CD4-positive, alpha-beta T cell treated with Interleukin-17A for 1 hour (primary cell): ENCODE data around the gene PLA2G4E.

ENCODE experiments used
- DNase-seq: peaks from one replicate; pipeline ENCODE4 v3.0.0-alpha.2; 2020

Gene PLA2G4E

GRCh38 chr15:42016971-42017370 is 3.9 kb downstream of the PLA2G4E start:
- no peak for DNase-seq

GRCh38 chr15:42014406-42014805 is 6.4 kb downstream of the PLA2G4E start:
- DNase-seq = no peak

- DNase-seq = no peak
Measured at GRCh38 chr15:42012928-42013482, 7.8 kb downstream of the PLA2G4E start.

- no peak for DNase-seq
Measured at GRCh38 chr15:42012241-42012640, 8.6 kb downstream of the PLA2G4E start.

GRCh38 chr15:42011074-42011473 is 9.8 kb downstream of the PLA2G4E start:
- no peak for DNase-seq

- DNase-seq = no peak
Measured at GRCh38 chr15:42010434-42010833, 10.4 kb downstream of the PLA2G4E start.

GRCh38 chr15:42009474-42009873 is 11.4 kb downstream of the PLA2G4E start:
- no peak for DNase-seq

- no peak for DNase-seq
Measured at GRCh38 chr15:42009022-42009421, 11.8 kb downstream of the PLA2G4E start.

- no peak for DNase-seq
Measured at GRCh38 chr15:42007386-42007785, 13.5 kb downstream of the PLA2G4E start.

- no peak for DNase-seq
Measured at GRCh38 chr15:42002333-42002732, 18.5 kb downstream of the PLA2G4E start.

- no peak for DNase-seq
Measured at GRCh38 chr15:42001236-42001635, 19.6 kb downstream of the PLA2G4E start.

GRCh38 chr15:41999290-42000285 is 21.3 kb downstream of the PLA2G4E start:
- DNase-seq = no peak

GRCh38 chr15:41997845-41998244 is 23.0 kb downstream of the PLA2G4E start:
- no peak for DNase-seq

GRCh38 chr15:41996921-41997592 is 23.8 kb downstream of the PLA2G4E start:
- DNase-seq = no peak

GRCh38 chr15:41996376-41996775 is 24.5 kb downstream of the PLA2G4E start:
- DNase-seq = no peak

- no peak for DNase-seq
Measured at GRCh38 chr15:41995476-41995855, 25.4 kb downstream of the PLA2G4E start.

GRCh38 chr15:41994772-41995475 is 25.9 kb downstream of the PLA2G4E start:
- DNase-seq = no peak

GRCh38 chr15:41994171-41994650 is 26.6 kb downstream of the PLA2G4E start:
- no peak for DNase-seq

- DNase-seq = no peak
Measured at GRCh38 chr15:41993472-41994170, 27.2 kb downstream of the PLA2G4E start.

- DNase-seq = no peak
Measured at GRCh38 chr15:41992803-41993190, 28.0 kb downstream of the PLA2G4E start.

- DNase-seq = no peak
Measured at GRCh38 chr15:41992151-41992802, 28.6 kb downstream of the PLA2G4E start.

- DNase-seq = no peak
Measured at GRCh38 chr15:41990691-41991090, 30.2 kb downstream of the PLA2G4E start.
